Stimulated activated CD8-positive, alpha-beta memory T cell treated with anti-CD3 and anti-CD28 coated beads, Interleukin-4, amount 100 ng/mL, for 1 hour (primary cell): ENCODE data around the gene SCYL2.

Experiments used
- DNase-seq, 2 donors: peaks; one replicate each; pipeline ENCODE4 v3.0.0-alpha.2; 2020; ENCODE audit warnings: low read depth in 2 of 2, low spot score in 1 of 2

Gene SCYL2

GRCh38 chr12:100371146-100371545 lies 104.2 kb downstream of the SCYL2 start:
- no peak for DNase-seq

- no peak for DNase-seq
Measured at GRCh38 chr12:100372853-100373640, 106.1 kb downstream of the SCYL2 start.

- DNase-seq: no peak
Measured at GRCh38 chr12:100375038-100375735, 108.2 kb downstream of the SCYL2 start.

- no peak for DNase-seq
Measured at GRCh38 chr12:100376161-100376560, 109.2 kb downstream of the SCYL2 start.

- DNase-seq: no peak
Measured at GRCh38 chr12:100381379-100381778, 114.4 kb downstream of the SCYL2 start.

GRCh38 chr12:100382338-100382737 lies 115.4 kb downstream of the SCYL2 start:
- no peak for DNase-seq

GRCh38 chr12:100383586-100384558 lies 116.9 kb downstream of the SCYL2 start:
- no peak for DNase-seq

- DNase-seq: no peak
Measured at GRCh38 chr12:100384559-100384935, 117.6 kb downstream of the SCYL2 start.

GRCh38 chr12:100388382-100388781 lies 121.4 kb downstream of the SCYL2 start:
- no peak for DNase-seq
